K562 (cell line): ENCODE results near the gene CHTF8. TPM values are rescaled to one million over a fixed set of nuclear protein-coding genes. Genes with fewer than 3 reads are reported as not detected.

ENCODE experiments used
- ARID3A ChIP-seq: IDR thresholded peaks from 2 replicates; pipeline ENCODE4 v1.6.1; 2012; ENCODE audit warnings: low read depth, low read length, improper control_type of control experiment, borderline replicate concordance
- CCAR2 ChIP-seq: fragments of 200-400 bp; formaldehyde crosslinking; IDR thresholded peaks from 2 replicates; pipeline ENCODE4 v1.6.1; 2017; ENCODE audit warnings: mild to moderate bottlenecking, low read depth, low read length
- CHD7 ChIP-seq: fragments of 200-600 bp; sonication (generic); IDR thresholded peaks from one replicate; pipeline ENCODE4 v1.6.1; 2012; ENCODE audit warnings: mild to moderate bottlenecking, low read depth, low read length, inconsistent platforms
- KLF16 ChIP-seq: IDR thresholded peaks from 2 replicates; pipeline ENCODE4 v1.6.1; 2016; ENCODE audit warnings: antibody characterized with exemption
- MCM5 ChIP-seq: fragments of 450-650 bp; IDR thresholded peaks from 2 replicates; pipeline ENCODE4 v1.6.1; 2016; ENCODE audit warnings: low read depth
- SMAD4 ChIP-seq: fragments of 250-450 bp; sonication (Bioruptor Pico); conservative IDR thresholded peaks from 2 replicates; pipeline ENCODE4 v1.8.0; 2021; ENCODE audit warnings: inconsistent platforms, mild to moderate bottlenecking, moderate library complexity
- TAL1 ChIP-seq: fragments of 450-650 bp; IDR thresholded peaks from 2 replicates; pipeline ENCODE4 v1.6.1; 2016; ENCODE audit warnings: mild to moderate bottlenecking
- THRAP3 ChIP-seq: fragments of 450-650 bp; IDR thresholded peaks from 2 replicates; pipeline ENCODE4 v1.6.1; 2016; ENCODE audit warnings: mild to moderate bottlenecking, inconsistent platforms, borderline replicate concordance
- U2AF1 ChIP-seq: fragments of 200-400 bp; formaldehyde crosslinking; optimal IDR thresholded peaks from 2 replicates; pipeline ENCODE3; 2017; ENCODE audit warnings: mild to moderate bottlenecking, low read depth, low read length, moderate library complexity
- polyA plus RNA-seq, 8 experiments: library from polyadenylated mRNA; depleted of rRNA in 4 of 8; stranded (reverse) in 5 of 8; unstranded in 3 of 8; fragments of >200 nt; fragmentation: Nextera tagmentation in 2 of 8; fragmentation: Illumina TruSeq in 1 of 8; extraction: Ambion mirVana in 2 of 8; extraction: Trizol in 1 of 8; gene quantifications; 2 replicates each; pipeline versions ENCODE4 v1.2.1 to v1.2.3, GENCODE V29; 2011 to 2014; ENCODE audit warnings: inconsistent platforms in 1 of 8, missing spikeins in 1 of 8
- total RNA-seq, 7 experiments: library from RNA; depleted of rRNA in 6 of 7; stranded (reverse); fragments of >200 nt in 6 of 7; fragmentation: Illumina TruSeq in 2 of 7; extraction: Trizol in 2 of 7; gene quantifications; 2 replicates each; pipeline versions ENCODE4 v1.2.1 to v1.2.3, GENCODE V29; 2011 to 2021; ENCODE audit warnings: low replicate concordance in 1 of 7
- TF ChIP-seq, protein P1 (sequence below): fragments of 250-450 bp; sonication (Bioruptor Pico); IDR thresholded peaks from 2 replicates; pipeline ENCODE4 v1.8.0; 2021; ENCODE audit warnings: moderate library complexity, mild to moderate bottlenecking, inconsistent platforms

Gene CHTF8
- total and polyA plus RNA-seq, 9 of the 15 experiments (the other 6 are each of a cell fraction or from before 2014, with no cell fraction given): 20.2 to 199 (median 108) TPM

DNA sequence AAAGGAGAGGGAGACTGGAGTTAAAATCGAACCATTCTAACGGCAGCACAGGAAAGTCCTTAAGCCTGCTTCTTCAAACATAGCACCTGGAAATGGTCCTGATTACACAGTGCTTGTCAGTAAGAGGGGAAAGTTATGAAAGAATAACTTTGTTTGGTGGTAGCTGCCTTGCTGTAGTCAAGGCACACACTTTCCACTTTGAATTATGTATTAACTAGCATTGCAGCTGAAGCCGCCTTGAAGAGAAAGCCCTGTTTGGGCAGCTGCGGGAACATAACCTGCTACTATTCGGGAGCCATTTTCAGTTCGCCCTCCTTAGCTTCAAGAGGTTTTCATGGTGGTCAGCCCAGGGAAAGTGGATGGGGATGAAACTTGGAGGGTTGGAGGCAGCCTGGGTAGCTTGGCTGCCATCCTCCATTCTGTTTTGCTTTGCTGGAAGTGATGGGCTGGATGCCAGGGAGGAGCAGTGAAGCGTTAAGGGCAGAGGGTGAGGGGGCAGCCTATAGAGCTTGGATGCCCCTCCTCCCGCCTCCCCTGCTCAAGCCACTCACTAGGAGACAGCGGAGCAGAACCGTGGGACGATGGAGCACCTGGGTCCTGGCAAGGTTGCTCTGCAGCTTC is 32.2 kb downstream of the CHTF8 start (continued):
- TF ChIP-seq CHD7 (no peak), U2AF1 (no peak), THRAP3 (no peak), CCAR2 (no peak), MCM5 (no peak), SMAD4 (CRISPR knock-in tag) (no peak), TAL1 (no peak), ARID3A (no peak), KLF16 (no peak)
- TF ChIP-seq, protein P1, sequence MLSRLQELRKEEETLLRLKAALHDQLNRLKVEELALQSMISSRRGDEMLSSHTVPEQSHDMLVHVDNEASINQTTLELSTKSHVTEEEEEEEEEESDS (CRISPR knock-in tag): no peak
